Activated naive CD4-positive, alpha-beta T cell treated with anti-CD3 and anti-CD28 coated beads for 36 hours (primary cell): Measurements from ENCODE around the gene FMO3. TPM values are rescaled to one million over a fixed set of nuclear protein-coding genes. Genes with fewer than 3 reads are reported as not detected.

Experiments
- microRNA-seq: library from miRNA; unstranded; fragments of <30 nt; microRNA quantifications from one replicate; pipeline ENCODE4 v1.2.0, GENCODE V29; 2022; ENCODE audit warnings: borderline microRNAs expressed, borderline replicate concordance
- total RNA-seq, 2 experiments: library from RNA; stranded (reverse); gene quantifications; one replicate each; pipeline ENCODE4 v1.2.3, GENCODE V29; 2021

The FMO3 gene
- total RNA-seq, 2 experiments from 2014 or later, result not detected

Small RNA genes within 50 kb of the gene (microRNA-seq; reads per million reads assigned to microRNA genes)
- gene MIR1295A, result not detected
- gene MIR1295B, result not detected

Other genes starting within 250 kb of the FMO3 start
- not detected for gene MROH9, start 155.4 kb upstream of the FMO3 start, total RNA-seq
- gene FMO2, start 94.4 kb downstream of the FMO3 start, total RNA-seq, result not detected
- gene FMO1, start 157.6 kb downstream of the FMO3 start, total RNA-seq, result not detected
- gene FMO4, start 223.3 kb downstream of the FMO3 start, total RNA-seq, result 1 to 10 TPM; 2.0 to 2.1 TPM